Spinal cord (tissue), 10 donors: ENCODE results near the gene DCTN2. TPM values are rescaled to one million over a fixed set of nuclear protein-coding genes. Genes with fewer than 3 reads are reported as not detected.

Source experiments
- DNase-seq, 6 donors: peaks; one replicate each; pipeline versions ENCODE4 v3.0.0 to v3.0.0-alpha.2; 2013 to 2015; ENCODE audit warnings: low spot score in 6 of 6, low read depth in 4 of 6
- H3K27ac ChIP-seq: one replicate; pipeline ENCODE4 v1.5.1; 2013; ENCODE audit warnings: low read depth, low read length, control low read depth
- H3K27me3 ChIP-seq: one replicate; pipeline ENCODE4 v1.6.1; 2013; ENCODE audit warnings: low read length; ENCODE audit not compliant: control insufficient read depth, insufficient read depth
- H3K36me3 ChIP-seq: one replicate; pipeline ENCODE4 v1.6.1; 2013; ENCODE audit warnings: low read length; ENCODE audit not compliant: control insufficient read depth, insufficient read depth
- H3K4me1 ChIP-seq: one replicate; pipeline ENCODE4 v1.6.1; 2013; ENCODE audit warnings: low read length; ENCODE audit not compliant: control insufficient read depth, insufficient read depth
- H3K4me3 ChIP-seq: one replicate; pipeline ENCODE4 v1.5.1; 2013; ENCODE audit warnings: low read depth, low read length, control low read depth
- H3K9me3 ChIP-seq: one replicate; pipeline ENCODE4 v1.6.1; 2013; ENCODE audit warnings: low read length; ENCODE audit not compliant: control insufficient read depth, insufficient read depth
- WGBS: methylation state at CpG from one replicate; pipeline ENCODE4 v1.1.5; 2013; ENCODE audit warnings: missing lambda C conversion rate; ENCODE audit not compliant: insufficient coverage; 5-methylcytosine and 5-hydroxymethylcytosine counted together
- polyA plus RNA-seq, 2 donors: library from polyadenylated mRNA; unstranded; fragments of 120-200 nt; gene quantifications; one replicate each; pipeline ENCODE4 v1.2.1, GENCODE V29; 2013; ENCODE audit not compliant: insufficient read length in 2 of 2
- small RNA-seq: library from RNA; depleted of rRNA; stranded (forward); fragments of <200 nt; gene quantifications from one replicate; pipeline ENCODE3, GENCODE V24; 2014; ENCODE audit warnings: low replicate concordance
- total RNA-seq, 2 donors: library from RNA; depleted of rRNA in 1 of 2; stranded (reverse); fragments of 120-200 nt in 1 of 2; fragments of >200 nt in 1 of 2; gene quantifications; one replicate each; pipeline versions ENCODE4 v1.2.3 to v1.2.4, GENCODE V29; 2013 to 2014
- donor health status: healthy.

DCTN2 gene
- total and polyA plus RNA-seq, 4 donors, result 125 to 246 (median 197) TPM

DNA sequence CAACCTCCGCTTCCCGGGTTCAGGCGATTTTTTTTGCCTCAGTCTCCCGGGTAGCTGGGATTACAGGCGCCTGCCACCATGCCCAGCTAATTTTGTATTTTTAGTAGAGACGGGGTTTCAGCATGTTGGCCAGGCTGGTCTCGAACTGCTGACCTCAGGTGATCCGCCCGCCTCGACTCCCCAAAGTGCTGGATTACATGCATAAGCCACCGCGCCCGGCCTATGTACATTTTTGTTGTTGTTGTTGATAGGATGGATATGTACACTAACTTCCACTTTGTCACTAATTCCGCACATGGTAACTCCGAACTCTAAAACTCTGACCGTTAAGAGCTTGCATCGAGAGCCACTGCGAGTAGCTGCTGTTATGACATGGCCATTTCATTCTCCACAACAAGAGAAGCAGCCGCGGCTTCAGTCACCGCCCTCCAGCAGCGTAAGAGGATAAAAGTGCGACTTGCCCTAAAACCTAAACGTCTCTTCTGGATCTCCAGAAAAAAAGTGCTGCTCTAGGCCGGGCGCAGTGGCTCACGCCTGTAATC lies 59.9 kb downstream of the DCTN2 start:
- Histone ChIP-seq H3K27ac (peak overlapping the region; percentile 15), H3K4me1 (peaks cover 16% of the 10 kb centered on the region), H3K9me3 (no peaks in the 10 kb centered on the region), H3K4me3 (peak overlapping the region; percentile 92), H3K36me3 (peaks cover 16% of the 10 kb centered on the region), H3K27me3 (no peaks in the 10 kb centered on the region)
- DNase-seq, result peak in 1 of 6 donors; percentile 25
- 90% methylated on average over 13 of the region's 27 CpGs for WGBS

DNA sequence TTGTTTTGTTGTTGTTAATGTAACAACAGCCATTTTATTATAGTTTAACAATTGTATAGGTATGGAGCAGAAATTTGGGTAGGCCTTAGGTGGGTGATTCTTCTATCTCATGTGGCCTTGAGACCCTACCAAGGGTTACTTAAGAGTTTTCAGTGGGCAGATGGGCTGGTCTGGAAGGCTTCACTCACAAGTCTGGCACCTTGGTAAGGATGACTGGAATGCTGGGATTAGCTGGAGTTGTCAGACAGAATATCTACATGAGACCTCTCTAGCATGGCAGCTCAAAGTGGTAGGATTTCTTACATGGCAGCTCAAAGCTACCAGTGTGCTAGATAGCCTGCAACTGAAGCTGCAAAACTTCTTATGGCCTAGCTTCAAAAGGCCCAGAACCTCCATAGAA lies 61.3 kb downstream of the DCTN2 start:
- no peak overlapping the region for H3K4me3 ChIP-seq
- no peak for DNase-seq
- H3K27ac ChIP-seq, result no peak overlapping the region

DNA sequence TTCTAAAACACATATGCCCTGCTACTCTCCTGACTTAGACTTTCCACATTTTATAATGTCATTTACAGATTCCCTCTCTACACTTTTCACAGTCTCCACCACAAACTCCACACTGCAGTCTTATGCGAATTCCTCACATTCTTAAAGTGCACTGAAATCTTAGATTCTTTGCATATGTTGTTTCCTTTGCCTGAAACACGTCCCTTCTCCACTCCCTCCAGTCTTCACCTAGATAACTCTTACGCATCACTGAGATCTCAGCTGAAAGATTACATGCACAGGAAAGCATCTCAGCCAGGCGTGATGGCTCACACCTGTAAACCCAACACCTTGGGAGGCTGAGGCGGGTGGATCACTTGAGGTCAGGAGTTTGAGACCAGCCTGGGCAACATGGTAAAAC lies 63.5 kb downstream of the DCTN2 start:
- no peak overlapping the region for H3K27ac ChIP-seq
- no peak for DNase-seq
- WGBS, result 60% methylated on average over 4 of the region's 5 CpGs
- peaks cover 18% of the 10 kb centered on the region for H3K27me3 ChIP-seq
- H3K9me3 ChIP-seq, result no peaks in the 10 kb centered on the region
- H3K36me3 ChIP-seq, result peaks cover 4% of the 10 kb centered on the region
- H3K4me1 ChIP-seq, result peaks cover 7% of the 10 kb centered on the region
- H3K4me3 ChIP-seq, result no peak overlapping the region

More for the DNA sequence above, 61.3 kb downstream of the DCTN2 start:
- Histone ChIP-seq H3K36me3 (peaks cover 11% of the 10 kb centered on the region), H3K4me1 (peaks cover 16% of the 10 kb centered on the region), H3K9me3 (no peaks in the 10 kb centered on the region), H3K27me3 (no peaks in the 10 kb centered on the region)

DNA sequence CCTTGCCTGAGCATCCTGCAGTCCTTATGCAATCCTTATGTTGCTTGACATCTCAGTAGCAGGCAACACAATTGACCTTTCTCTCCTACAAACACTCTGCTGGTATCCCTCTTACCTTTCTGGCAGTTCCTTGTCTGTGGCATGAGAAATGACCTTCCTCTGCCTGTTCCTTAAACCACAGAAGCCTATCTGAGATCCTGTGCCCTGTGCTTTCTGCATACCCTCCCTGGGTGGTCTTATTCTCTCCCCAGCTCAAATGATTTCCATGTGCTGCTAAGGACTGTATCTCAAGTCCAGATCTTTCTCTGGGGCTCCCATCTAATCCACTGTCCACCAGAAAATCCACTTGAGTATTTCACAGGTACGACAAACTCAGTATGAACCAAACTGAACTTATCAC lies 65.3 kb downstream of the DCTN2 start:
- Histone ChIP-seq H3K27me3 (peaks cover 33% of the 10 kb centered on the region), H3K4me1 (peaks cover under 1% of the 10 kb centered on the region), H3K9me3 (no peaks in the 10 kb centered on the region), H3K36me3 (no peaks in the 10 kb centered on the region), H3K4me3 (no peak overlapping the region), H3K27ac (no peak overlapping the region)
- no peak for DNase-seq
- no CpG with 5 or more reads among the region's 1 CpG for WGBS

Small RNAs within 50 kb of the gene (small RNA-seq; reads per million reads assigned to genes)
- not detected for gene MIR616

Other genes starting within 250 kb of the DCTN2 start
- 10 to 100 TPM; 42.7 to 46.4 TPM for gene R3HDM2, start 116.1 kb downstream of the DCTN2 start, total RNA-seq
- 10 to 100 TPM; 83.9 to 98.2 TPM for gene R3HDM2, start 116.1 kb downstream of the DCTN2 start, polyA plus RNA-seq
- gene INHBC, start 112.4 kb downstream of the DCTN2 start, total RNA-seq, result not detected
- under 1 TPM; 0.13 to 0.15 TPM for gene INHBC, start 112.4 kb downstream of the DCTN2 start, polyA plus RNA-seq
- not detected for gene INHBE, start 91.9 kb downstream of the DCTN2 start, total RNA-seq
- gene INHBE, start 91.9 kb downstream of the DCTN2 start, polyA plus RNA-seq, result under 1 TPM; 0.23 to 0.51 TPM
- 1 to 10 TPM; 2.6 to 5.4 TPM for gene GLI1, start 87.4 kb downstream of the DCTN2 start, total RNA-seq
- 1 to 10 TPM; 8.5 to 9.2 TPM for gene GLI1, start 87.4 kb downstream of the DCTN2 start, polyA plus RNA-seq
- gene ARHGAP9, start 67.3 kb downstream of the DCTN2 start, total RNA-seq, result 1 to 10 TPM; 4.8 to 5.6 TPM
- 1 to 10 TPM; 5.0 to 6.5 TPM for gene ARHGAP9, start 67.3 kb downstream of the DCTN2 start, polyA plus RNA-seq
- gene MARS1, start 59.1 kb downstream of the DCTN2 start, total RNA-seq, result 100 to 1,000 TPM in 1 of 2 donors, 10 to 100 TPM in 1; 68.6 to 115 TPM
- 100 to 1,000 TPM; 171 to 203 TPM for gene MARS1, start 59.1 kb downstream of the DCTN2 start, polyA plus RNA-seq
- 10 to 100 TPM; 19.9 to 46.7 TPM for gene DDIT3, start 26.7 kb downstream of the DCTN2 start, total RNA-seq
- 10 to 100 TPM; 25.3 to 29.4 TPM for gene DDIT3, start 26.7 kb downstream of the DCTN2 start, polyA plus RNA-seq
- gene MBD6, start 24.4 kb downstream of the DCTN2 start, total RNA-seq, result 10 to 100 TPM in 1 of 2 donors, 1 to 10 TPM in 1; 9.4 to 18.2 TPM
- gene MBD6, start 24.4 kb downstream of the DCTN2 start, polyA plus RNA-seq, result 10 to 100 TPM; 63.2 to 74.0 TPM
- gene KIF5A, start 2.9 kb upstream of the DCTN2 start, total RNA-seq, result 100 to 1,000 TPM in 1 of 2 donors, 10 to 100 TPM in 1; 34.8 to 101 TPM
- gene KIF5A, start 2.9 kb upstream of the DCTN2 start, polyA plus RNA-seq, result 100 to 1,000 TPM; 188 to 224 TPM
- gene PIP4K2C, start 44.0 kb upstream of the DCTN2 start, total RNA-seq, result 10 to 100 TPM; 12.5 to 19.9 TPM
- 10 to 100 TPM; 19.0 to 20.7 TPM for gene PIP4K2C, start 44.0 kb upstream of the DCTN2 start, polyA plus RNA-seq
- gene DTX3, start 57.6 kb upstream of the DCTN2 start, total RNA-seq, result 10 to 100 TPM; 36.2 to 66.3 TPM
- 100 to 1,000 TPM; 144 to 162 TPM for gene DTX3, start 57.6 kb upstream of the DCTN2 start, polyA plus RNA-seq
- gene ARHGEF25, start 64.2 kb upstream of the DCTN2 start, total RNA-seq, result 10 to 100 TPM; 27.2 to 42.4 TPM
- gene ARHGEF25, start 64.2 kb upstream of the DCTN2 start, polyA plus RNA-seq, result 10 to 100 TPM; 47.7 to 61.9 TPM
- 10 to 100 TPM; 11.7 to 19.7 TPM for gene B4GALNT1, start 86.0 kb upstream of the DCTN2 start, total RNA-seq
- gene B4GALNT1, start 86.0 kb upstream of the DCTN2 start, polyA plus RNA-seq, result 10 to 100 TPM; 45.7 to 50.0 TPM
- gene OS9, start 146.9 kb upstream of the DCTN2 start, total RNA-seq, result 100 to 1,000 TPM; 140 to 261 TPM
- 100 to 1,000 TPM; 178 to 203 TPM for gene OS9, start 146.9 kb upstream of the DCTN2 start, polyA plus RNA-seq
- gene AGAP2, start 191.6 kb upstream of the DCTN2 start, total RNA-seq, result 10 to 100 TPM; 13.0 to 27.5 TPM
- gene AGAP2, start 191.6 kb upstream of the DCTN2 start, polyA plus RNA-seq, result 100 to 1,000 TPM; 109 to 120 TPM
- gene TSPAN31, start 197.8 kb upstream of the DCTN2 start, total RNA-seq, result 10 to 100 TPM; 56.0 to 64.0 TPM
- 10 to 100 TPM; 72.6 to 86.5 TPM for gene TSPAN31, start 197.8 kb upstream of the DCTN2 start, polyA plus RNA-seq
- 100 to 1,000 TPM in 1 of 2 donors, 10 to 100 TPM in 1; 62.9 to 116 TPM for gene CDK4, start 205.1 kb upstream of the DCTN2 start, total RNA-seq
- 100 to 1,000 TPM; 138 to 142 TPM for gene CDK4, start 205.1 kb upstream of the DCTN2 start, polyA plus RNA-seq
- 10 to 100 TPM; 13.0 to 13.3 TPM for gene MARCHF9, start 207.9 kb upstream of the DCTN2 start, total RNA-seq
- 10 to 100 TPM; 43.6 to 47.7 TPM for gene MARCHF9, start 207.9 kb upstream of the DCTN2 start, polyA plus RNA-seq
- under 1 TPM in 1 of 2 donors, not detected in 1; 0.72 TPM for gene CYP27B1, start 219.9 kb upstream of the DCTN2 start, total RNA-seq
- 1 to 10 TPM; 1.4 to 1.9 TPM for gene CYP27B1, start 219.9 kb upstream of the DCTN2 start, polyA plus RNA-seq
- 10 to 100 TPM in 1 of 2 donors, 1 to 10 TPM in 1; 4.1 to 11.6 TPM for gene METTL1, start 224.9 kb upstream of the DCTN2 start, total RNA-seq
- gene METTL1, start 224.9 kb upstream of the DCTN2 start, polyA plus RNA-seq, result 10 to 100 TPM; 12.7 to 17.6 TPM
- gene EEF1AKMT3, start 225.4 kb upstream of the DCTN2 start, total RNA-seq, result 1 to 10 TPM; 5.5 to 6.1 TPM
- gene EEF1AKMT3, start 225.4 kb upstream of the DCTN2 start, polyA plus RNA-seq, result 1 to 10 TPM; 4.7 to 6.0 TPM
- 10 to 100 TPM; 30.7 to 32.1 TPM for gene TSFM, start 235.6 kb upstream of the DCTN2 start, total RNA-seq
- 10 to 100 TPM; 41.0 to 46.8 TPM for gene TSFM, start 235.6 kb upstream of the DCTN2 start, polyA plus RNA-seq